ENCODE results near the gene MRPS18A. TPM values are rescaled to one million over a fixed set of nuclear protein-coding genes. Genes with fewer than 3 reads are reported as not detected.

Gene MRPS18A
- total and polyA plus RNA-seq, 9 of the 15 experiments (the other 6 are each of a cell fraction or from before 2014, with no cell fraction given) = 87.5 to 243 (median 125) TPM

- TF ChIP-seq ZNF707 (CRISPR knock-in tag; conservative IDR thresholded peaks at IDR 0.05) (0 out of 2 replicates have a peak, but pooled peaks have one; percentile 1), RB1 (IDR thresholded peaks at IDR 0.05; ENCODE audit: low read depth) (0 out of 2 replicates have a peak, but pooled peaks have one; percentile 16), FOXP1 (CRISPR knock-in tag; IDR thresholded peaks at IDR 0.05) (no peak; the same call in 1 of the 2 replicates), CBX1 (IDR thresholded peaks at IDR 0.05; ENCODE audit: low read depth) (no peak), ZNF143 (CRISPR knock-in tag; IDR thresholded peaks at IDR 0.05) (no peak), RFX1 (IDR thresholded peaks at IDR 0.05) (no peak), ATF3 (IDR thresholded peaks at IDR 0.05) (no peak), ATF3 (CRISPR knock-in tag; conservative IDR thresholded peaks at IDR 0.05) (peak; percentile 45; the same call in 1 of the 2 replicates)
Observed at GRCh38 chr6:43636308-43636659, 51.3 kb downstream of the MRPS18A start (continued).

DNA sequence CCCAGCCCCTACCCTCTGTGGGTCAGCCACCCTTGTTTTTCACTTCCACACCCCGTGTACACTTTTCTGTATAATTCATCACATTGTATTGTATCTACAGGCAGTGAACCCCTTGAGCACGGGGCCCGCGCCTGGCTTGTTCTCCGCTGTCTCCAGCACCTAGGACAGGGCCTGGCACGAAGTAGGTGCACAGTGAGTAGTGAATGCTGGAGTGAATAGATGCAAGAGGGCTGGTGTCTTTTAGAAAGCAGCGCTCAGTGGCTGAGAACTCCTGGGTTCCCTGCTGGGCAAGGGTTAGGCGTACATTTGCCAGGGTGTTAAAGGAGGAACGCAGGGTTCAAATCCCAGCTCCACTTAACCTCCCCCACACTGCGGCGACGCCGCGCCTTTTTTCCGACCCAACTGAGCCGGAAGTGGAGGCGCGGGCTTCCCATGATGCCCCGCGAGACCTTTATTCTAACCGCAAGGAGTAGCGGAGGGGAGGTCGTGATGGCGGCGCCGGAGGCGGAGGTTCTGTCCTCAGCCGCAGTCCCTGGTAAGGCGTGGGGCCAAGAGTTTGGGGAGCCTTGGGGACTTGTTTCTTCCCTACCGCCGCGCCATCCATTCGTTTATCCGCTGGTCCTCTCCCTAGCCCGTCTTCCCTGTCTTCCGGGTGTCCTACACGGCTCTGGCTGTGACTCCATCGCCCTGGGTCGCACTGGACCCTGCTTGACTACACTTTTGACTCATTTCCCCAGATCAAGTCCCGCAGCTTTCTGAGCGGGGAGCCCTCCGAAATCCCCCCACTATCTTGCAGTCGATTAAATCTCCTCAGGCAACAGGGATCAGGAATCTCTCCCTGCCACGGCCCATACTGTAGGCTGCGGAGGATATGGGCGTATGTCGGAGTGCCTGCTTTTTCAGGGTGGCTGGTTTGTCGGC is 51.9 kb downstream of the MRPS18A start, which contains the start of gene MAD2L1BP:
MAD2L1BP (plus strand) TSS at position 454 of the 921 bp plus-strand sequence; CDS start at position 490, 36 bp downstream.
- Histone ChIP-seq H4K20me1 (replicated peaks; ENCODE audit: control insufficient read depth, insufficient read depth, low read length) (peaks cover 13% of the 10 kb centered on the region), H3K4me2 (ENCODE audit: insufficient read depth, low read length) (peak within 1 kb of the TSS; percentile 98), H3K27ac (ENCODE audit: extremely low read depth, low read depth, low read length) (peak within 1 kb of the TSS; percentile 93), H3K27me3 (ENCODE audit: control insufficient read depth in 2 of 2, insufficient read depth in 2 of 2, low read length in 2 of 2) (no peaks in the 10 kb centered on the region; a peak in 1 of 5 replicates), H2AFZ (ENCODE audit: low read depth, low read length) (peak within 1 kb of the TSS; percentile 94), H3K36me3 (ENCODE audit: control insufficient read depth, insufficient read depth, low read length) (peaks cover 41% of the 10 kb centered on the region), H3K4me1 (replicated peaks in 1 of 2; ENCODE audit: control insufficient read depth in 2 of 2, insufficient read depth in 2 of 2, low read length in 2 of 2) (peaks cover 48 to 69% of the 10 kb centered on the region in 2 experiments), H3K9me1 (ENCODE audit: control insufficient read depth, insufficient read depth, low read length) (no peaks in the 10 kb centered on the region), H3K9me3 (replicated peaks; ENCODE audit: control insufficient read depth, insufficient read depth, low read depth, low read length) (no peaks in the 10 kb centered on the region), H3K4me3 (peak within 1 kb of the TSS; percentile 75), H3K9ac (ENCODE audit: insufficient read depth in 1 of 2, low read depth in 2 of 2, low read length in 2 of 2) (peak within 1 kb of the TSS; percentile 92 to 99), H3K79me2 (ENCODE audit: control insufficient read depth, insufficient read depth, low read length) (peaks cover 57% of the 10 kb centered on the region)
- FAIRE-seq = peak; percentile 85
- in situ Hi-C loops (cut with MboI) = no loop called here
- ATAC-seq = peak; percentile 80
- intact Hi-C loops (cut with micrococcal nuclease) = loop anchor here (10.0 kb wide), 1 partner anchor 589 kb away; the partner anchor contains the start of gene SLC29A1
- DNase-seq (ENCODE audit: extremely low read depth in 1 of 4, low spot score in 3 of 4) = peak; percentile 87 to 96 (median 87)
- ChIA-PET CTCF (ENCODE audit: low intra/inter-chr PET ratio) (interaction anchor here (0.5 kb wide), 1 partner anchor 29 kb away, joined by 3 read pairs; no protein-coding TSS in a partner anchor), POLR2A (interaction anchor here (0.6 to 11.8 kb wide), 17 partner anchors 8 to 139 kb away, joined by 3 to 206 read pairs (median 4); partner anchors contain the start of gene RSPH9)
- TSS peak; percentile 70 for BruUV-seq (replicated peaks)
- 3% methylated on average over 48 of the region's 48 CpGs for WGBS (ENCODE audit: insufficient coverage, low coverage, missing lambda C conversion rate)
- 0 out of 2 replicates have a peak, but pooled peaks have one; percentile 75 for TF ChIP-seq GTF2F1 (IDR thresholded peaks at IDR 0.05; ENCODE audit: low read depth, low read length)
- 0 out of 2 replicates have a peak, but pooled peaks have one; percentile 38 for TF ChIP-seq MEF2D (tag; conservative IDR thresholded peaks at IDR 0.05; ENCODE audit: low read depth)
- peak; percentile 50; the same call in 1 of the 2 replicates for TF ChIP-seq PYGO2 (tag; IDR thresholded peaks at IDR 0.05)
- TF ChIP-seq CBX3 (IDR thresholded peaks at IDR 0.05; ENCODE audit: borderline replicate concordance in 1 of 2, low read length in 2 of 2) = peak in 1 of 2 experiments; percentile 84; a peak in 1 of 3 replicates
- TF ChIP-seq KAT2B (IDR thresholded peaks at IDR 0.05; ENCODE audit: low read depth, low read length) = no peak
